Erythroblast (primary cell): Measurements from ENCODE around the gene KRTAP20-3.

ENCODE experiments used
- GATA1 ChIP-seq: IDR thresholded peaks from 2 replicates; pipeline ENCODE4 v1.6.1; 2011; ENCODE audit warnings: low read depth, mild to moderate bottlenecking, control low read depth, low read length, moderate library complexity
- POLR2A ChIP-seq: IDR thresholded peaks from 2 replicates; pipeline ENCODE4 v1.6.1; 2011; ENCODE audit warnings: mild to moderate bottlenecking, low read length

DNA sequence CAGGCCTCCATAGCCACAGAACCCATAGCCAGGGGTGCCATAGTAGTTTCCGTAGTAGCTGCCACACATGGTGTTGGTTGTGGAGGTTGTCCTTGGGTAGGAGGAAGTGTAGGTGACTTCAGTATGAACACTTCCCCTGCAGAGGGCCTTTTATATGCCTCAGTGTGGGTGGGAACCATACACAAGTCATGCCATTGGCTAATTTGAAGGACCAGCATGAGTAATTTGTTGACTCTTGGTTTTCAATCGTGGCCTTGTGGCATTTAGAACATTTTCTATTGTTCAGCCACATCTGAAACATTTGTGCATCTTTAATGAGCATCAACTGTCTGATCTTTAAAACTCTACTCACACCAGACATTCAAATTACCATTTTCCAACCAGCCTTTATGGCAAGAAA is 28.8 kb upstream of the KRTAP20-3 start, which contains the start of gene KRTAP6-1:
- TF ChIP-seq GATA1 (no peak), POLR2A (no peak)
